Measurements from ENCODE around the gene LRRC23.

DNA sequence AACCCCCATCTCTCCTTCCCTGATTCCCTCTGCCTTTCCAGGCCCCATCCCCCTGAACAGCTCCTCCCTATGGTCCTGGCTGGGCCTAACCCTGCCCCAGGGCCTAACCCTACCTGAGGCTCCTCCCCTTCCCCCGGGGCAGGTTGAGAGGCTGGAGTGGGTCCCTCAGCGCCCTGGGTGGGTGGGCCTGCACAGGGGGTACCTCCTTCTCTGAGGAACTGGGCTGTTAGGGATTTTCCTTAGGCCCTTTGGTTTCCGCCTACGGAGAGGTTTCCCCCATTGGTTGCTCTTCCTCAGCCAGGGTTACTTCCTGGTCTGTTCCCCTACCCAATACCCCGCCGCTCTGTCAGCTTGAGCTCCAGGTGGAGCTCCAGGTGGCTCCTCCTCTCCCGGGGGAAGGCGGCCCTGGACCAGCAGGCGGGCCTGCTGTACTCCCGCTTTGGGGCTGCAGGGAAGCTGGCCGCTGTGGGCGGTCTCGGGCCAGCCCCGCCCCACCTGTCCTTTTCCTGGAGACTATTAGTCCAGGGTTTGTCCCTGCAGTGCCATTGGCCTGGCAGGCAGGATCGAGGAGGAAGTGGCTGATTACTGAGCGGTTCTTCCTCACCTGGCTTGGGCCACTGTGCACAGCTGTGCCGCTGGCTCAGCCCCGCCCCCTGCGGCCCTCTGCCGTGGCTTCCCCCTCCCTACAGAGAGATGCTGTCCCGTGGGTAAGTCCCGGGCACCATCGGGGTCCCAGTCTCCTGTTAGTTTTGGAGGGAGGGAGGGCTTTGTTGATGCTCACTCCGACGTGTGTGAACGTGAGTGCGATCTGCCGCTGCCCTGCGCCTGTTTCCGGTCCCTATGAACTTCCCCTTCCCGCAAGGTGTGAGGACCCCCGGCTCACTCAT is 41.7 kb downstream of the LRRC23 start:
- no peak for TF ChIP-seq TAF1 (IDR thresholded peaks at IDR 0.05; ENCODE audit: low read depth, low read length)
- TF ChIP-seq POLR2AphosphoS5 (IDR thresholded peaks at IDR 0.05; ENCODE audit: low read depth, low read length), result peak; percentile 59
- TF ChIP-seq POLR2A (IDR thresholded peaks at IDR 0.05; ENCODE audit: low read depth, low read length), result peak; percentile 40; the same call in 1 of the 2 replicates
- TF ChIP-seq POU2F2 (IDR thresholded peaks at IDR 0.05; ENCODE audit: low read depth, low read length), result peak; percentile 78
- TF ChIP-seq SPI1 (IDR thresholded peaks at IDR 0.05; ENCODE audit: low read depth, low read length), result peak; percentile 62
- no peak for TF ChIP-seq PAX5 (IDR thresholded peaks at IDR 0.05; ENCODE audit: insufficient read depth, low read length, severe bottlenecking)
